HCT116 (cell line): ENCODE data around the gene MYH10. TPM values are rescaled to one million over a fixed set of nuclear protein-coding genes. Genes with fewer than 3 reads are reported as not detected.

Experiments
- ATAC-seq: fragments of 200-7000 bp; cut with Tn5 transposase; 2 replicates; pipeline ENCODE4 v1.9.1; 2020; ENCODE audit warnings: mild to moderate bottlenecking, moderate library complexity
- BruUV-seq: library from RNA; stranded (reverse); fragments of 400-500 nt; replicated peaks from 2 replicates; lab custom pipeline; 2021; lab: Mats Ljungman, UMichigan
- CTCF ChIA-PET: fragments of 300-600 bp; sonication (Branson Sonifier 250); formaldehyde crosslinking; loops from one replicate; lab custom pipeline; 2021; ENCODE audit warnings: antibody characterized with exemption; lab: Charles Lee
- POLR2A ChIA-PET: fragments of 300-600, 350-600 bp; sonication (Branson Sonifier 250); formaldehyde crosslinking; loops from one replicate; lab custom pipeline; 2021; ENCODE audit warnings: antibody characterized with exemption; lab: Charles Lee
- RAD21 ChIA-PET, 2 experiments: fragments of 300-600 bp; sonication (Branson Sonifier 250); formaldehyde crosslinking; loops; one replicate each; lab custom pipeline; 2023; ENCODE audit warnings: low total read pairs in 2 of 2; ENCODE audit not compliant: uncharacterized antibody in 2 of 2, unreplicated experiment in 2 of 2, low non-redundant PET in 1 of 2; lab: Charles Lee
- DNase-seq: peaks from one replicate; pipeline ENCODE4 v3.0.0-alpha.2; 2010; ENCODE audit warnings: low read depth, low spot score
- H2AFZ ChIP-seq: fragments of 200-600 bp; shearing (Covaris generic), sonication (generic); 2 replicates; pipeline ENCODE4 v1.6.1; 2017; ENCODE audit warnings: low read depth, mixed run types, mixed read lengths, antibody characterized with exemption, low read length; ENCODE audit not compliant: poor library complexity, severe bottlenecking
- H3K27ac ChIP-seq: 2 replicates; pipeline ENCODE4 v1.5.1; 2012; ENCODE audit warnings: low read depth, low read length
- H3K27me3 ChIP-seq: fragments of 200-600 bp; sonication (generic); 2 replicates; pipeline ENCODE4 v1.6.1; 2016; ENCODE audit warnings: mixed run types, low read length, mixed read lengths; ENCODE audit not compliant: insufficient read depth
- H3K36me3 ChIP-seq, 2 experiments: fragments of 200-500 bp in 1 of 2; fragments of 200-600 bp in 1 of 2; sonication (Bioruptor generic) in 1 of 2; sonication (generic) in 1 of 2; 2 replicates each; pipeline versions ENCODE4 v1.5.1 to v1.6.1; 2014 to 2016; ENCODE audit warnings: low read length in 2 of 2, inconsistent platforms in 1 of 2, mixed read lengths in 1 of 2, mixed run types in 1 of 2; ENCODE audit not compliant: insufficient read depth in 2 of 2, control insufficient read depth in 1 of 2
- H3K4me1 ChIP-seq, 2 experiments: fragments of 200-600 bp in 1 of 2; sonication (generic) in 1 of 2; 2 replicates each; pipeline versions ENCODE4 v1.5.1 to v1.6.1; 2012 to 2017; ENCODE audit warnings: low read length in 2 of 2, inconsistent platforms in 1 of 2, mild to moderate bottlenecking in 1 of 2, mixed read lengths in 1 of 2, mixed run types in 1 of 2, moderate library complexity in 1 of 2; ENCODE audit not compliant: insufficient read depth in 2 of 2, control insufficient read depth in 1 of 2
- H3K4me2 ChIP-seq: fragments of 200-600 bp; sonication (generic); 2 replicates; pipeline ENCODE4 v1.6.1; 2017; ENCODE audit warnings: mixed run types, low read length, mixed read lengths
- H3K4me3 ChIP-seq, 2 experiments: fragments of 200-600 bp in 1 of 2; sonication (generic) in 1 of 2; replicated peaks in 1 of 2; 2 replicates each; pipeline ENCODE4 v1.5.1; 2011 to 2016; ENCODE audit warnings: low read length in 2 of 2, control low read depth in 1 of 2, low read depth in 1 of 2, mild to moderate bottlenecking in 1 of 2, mixed read lengths in 1 of 2, mixed run types in 1 of 2
- H3K79me2 ChIP-seq: fragments of 200-600 bp; sonication (generic); 2 replicates; pipeline ENCODE4 v1.6.1; 2017; ENCODE audit warnings: mild to moderate bottlenecking, mixed run types, low read length, moderate library complexity, mixed read lengths; ENCODE audit not compliant: insufficient read depth
- H3K9ac ChIP-seq: fragments of 200-600 bp; sonication (generic); 2 replicates; pipeline ENCODE4 v1.6.1; 2016; ENCODE audit warnings: low read length, mixed read lengths
- H3K9me2 ChIP-seq: fragments of 200-600 bp; sonication (generic), shearing (Covaris generic); 2 replicates; pipeline ENCODE4 v1.6.1; 2017; ENCODE audit warnings: mixed run types, mild to moderate bottlenecking, moderate library complexity; ENCODE audit not compliant: insufficient read depth
- H3K9me3 ChIP-seq, 2 experiments: fragments of 200-500 bp in 1 of 2; fragments of 200-600 bp in 1 of 2; sonication (Bioruptor generic) in 1 of 2; sonication (generic) in 1 of 2; 2 replicates each; pipeline ENCODE4 v1.6.1; 2014 to 2017; ENCODE audit warnings: low read length in 2 of 2, mixed read lengths in 2 of 2, inconsistent platforms in 1 of 2, low read depth in 1 of 2, mild to moderate bottlenecking in 1 of 2, mixed run types in 1 of 2, moderate library complexity in 1 of 2; ENCODE audit not compliant: control insufficient read depth in 1 of 2, insufficient read depth in 1 of 2
- H4K20me1 ChIP-seq: fragments of 200-600 bp; sonication (generic), shearing (Covaris generic); 2 replicates; pipeline ENCODE4 v1.6.1; 2017; ENCODE audit warnings: mixed run types, mild to moderate bottlenecking, moderate library complexity; ENCODE audit not compliant: insufficient read depth
- CBX3 ChIP-seq: IDR thresholded peaks from 2 replicates; pipeline ENCODE4 v1.6.1; 2012; ENCODE audit warnings: low read depth
- EGR1 ChIP-seq: IDR thresholded peaks from 2 replicates; pipeline ENCODE4 v1.6.1; 2012; ENCODE audit warnings: low read depth
- EZH2 ChIP-seq: fragments of 200-600 bp; sonication (generic); IDR thresholded peaks from 2 replicates; pipeline ENCODE4 v1.6.1; 2017; ENCODE audit warnings: antibody characterized with exemption, mixed run types
- EZH2phosphoT487 ChIP-seq: fragments of 200-600 bp; IDR thresholded peaks from 2 replicates; pipeline ENCODE4 v1.6.1; 2018; ENCODE audit warnings: antibody characterized with exemption, borderline replicate concordance
- FOSL1 ChIP-seq: IDR thresholded peaks from 2 replicates; pipeline ENCODE4 v1.6.1; 2012; ENCODE audit warnings: low read depth
- JUND ChIP-seq: IDR thresholded peaks from 2 replicates; pipeline ENCODE4 v1.6.1; 2012
- POLR2A ChIP-seq: IDR thresholded peaks from 2 replicates; pipeline ENCODE4 v1.7.0; 2011; ENCODE audit warnings: borderline replicate concordance; ENCODE audit not compliant: insufficient read depth, insufficient read length; ENCODE audit errors: extremely low read depth
- POLR2AphosphoS5 ChIP-seq: IDR thresholded peaks from 2 replicates; pipeline ENCODE4 v1.6.1; 2011; ENCODE audit warnings: mild to moderate bottlenecking, low read depth, low read length, moderate library complexity
- RAD21 ChIP-seq: IDR thresholded peaks from 2 replicates; pipeline ENCODE4 v1.6.1; 2012; ENCODE audit warnings: low read depth, mild to moderate bottlenecking
- SIN3A ChIP-seq: IDR thresholded peaks from 2 replicates; pipeline ENCODE4 v1.6.1; 2012; ENCODE audit warnings: low read depth
- SP1 ChIP-seq: IDR thresholded peaks from 2 replicates; pipeline ENCODE4 v1.6.1; 2012; ENCODE audit warnings: low read depth
- SRF ChIP-seq: IDR thresholded peaks from 2 replicates; pipeline ENCODE4 v1.6.1; 2012; ENCODE audit warnings: low read depth
- TCF7L2 ChIP-seq: IDR thresholded peaks from 2 replicates; pipeline ENCODE4 v1.7.0; 2011; ENCODE audit warnings: borderline replicate concordance, inconsistent platforms; ENCODE audit not compliant: insufficient read depth, insufficient read length; ENCODE audit errors: extremely low read depth
- YY1 ChIP-seq: IDR thresholded peaks from 2 replicates; pipeline ENCODE4 v1.6.1; 2011; ENCODE audit warnings: low read length, low read depth, moderate library complexity, mild to moderate bottlenecking; ENCODE audit not compliant: insufficient replicate concordance; ENCODE audit errors: extremely low read depth
- ZFX ChIP-seq: fragments of 450-650 bp; IDR thresholded peaks from 2 replicates; pipeline ENCODE4 v1.6.1; 2017
- ZNF274 ChIP-seq: fragments of 200-500 bp; sonication (Bioruptor generic); IDR thresholded peaks from 2 replicates; pipeline ENCODE4 v1.6.1; 2014; ENCODE audit warnings: mild to moderate bottlenecking, low read depth, low read length, inconsistent platforms
- intact Hi-C: fragments of 100-400 bp; cut with micrococcal nuclease; formaldehyde crosslinking; loops from 2 replicates; pipeline ENCODE4 v1.10.0; 2022
- total RNA-seq: library from RNA; stranded (reverse); gene quantifications from one replicate; pipeline ENCODE4 v1.2.1, GENCODE V29; 2021; ENCODE audit not compliant: unreplicated experiment
- TF ChIP-seq, protein P1 (sequence below), 3 experiments: fragments of 200-600 bp in 1 of 3; sonication (generic) in 1 of 3; IDR thresholded peaks in 2 of 3; conservative IDR thresholded peaks in 1 of 3; 2 replicates each; pipeline ENCODE4 v1.5.1; 2012 to 2017; ENCODE audit warnings: low read depth in 2 of 3, low read length in 2 of 3, antibody characterized with exemption in 1 of 3, borderline replicate concordance in 1 of 3, control low read depth in 1 of 3, mild to moderate bottlenecking in 1 of 3, mixed read lengths in 1 of 3, mixed run types in 1 of 3, moderate library complexity in 1 of 3; ENCODE audit not compliant: insufficient read depth in 1 of 3
- TF ChIP-seq, protein P2 (sequence below): IDR thresholded peaks from 2 replicates; pipeline ENCODE4 v1.6.1; 2012

Gene MYH10
- total RNA-seq, 1 experiment from 2014 or later, result 39.2 TPM

GRCh38 chr17:8679126-8679525 lies 48.6 kb upstream of the MYH10 start:
- Histone ChIP-seq H3K4me2 (no peak overlapping the region), H2AFZ (no peak overlapping the region), H3K9me3 (no peaks in the 10 kb centered on the region), H3K9ac (no peak overlapping the region), H3K36me3 (no peaks in the 10 kb centered on the region), H3K9me2 (no peaks in the 10 kb centered on the region), H3K79me2 (no peaks in the 10 kb centered on the region), H3K27ac (no peak overlapping the region), H3K4me1 (no peaks in the 10 kb centered on the region)
- POLR2A ChIA-PET, result interaction anchor here (1.0 kb wide), 1 partner anchor 48 kb away, joined by 5 read pairs; the partner anchor contains the start of gene MYH10
- ATAC-seq (no peak), DNase-seq (no peak)
- CTCF ChIA-PET, result no interaction called here
- RAD21 ChIA-PET, result no interaction called here
- no TSS peak for BruUV-seq
- intact Hi-C loops, result no loop called here
- TF ChIP-seq SIN3A, result no peak
- no peak for TF ChIP-seq SP1
- no peak for TF ChIP-seq POLR2AphosphoS5
- no peak for TF ChIP-seq JUND
- TF ChIP-seq ZFX, result no peak
- TF ChIP-seq EZH2, result no peak
- TF ChIP-seq SRF, result no peak
- no peak for TF ChIP-seq FOSL1
- TF ChIP-seq, protein P1, sequence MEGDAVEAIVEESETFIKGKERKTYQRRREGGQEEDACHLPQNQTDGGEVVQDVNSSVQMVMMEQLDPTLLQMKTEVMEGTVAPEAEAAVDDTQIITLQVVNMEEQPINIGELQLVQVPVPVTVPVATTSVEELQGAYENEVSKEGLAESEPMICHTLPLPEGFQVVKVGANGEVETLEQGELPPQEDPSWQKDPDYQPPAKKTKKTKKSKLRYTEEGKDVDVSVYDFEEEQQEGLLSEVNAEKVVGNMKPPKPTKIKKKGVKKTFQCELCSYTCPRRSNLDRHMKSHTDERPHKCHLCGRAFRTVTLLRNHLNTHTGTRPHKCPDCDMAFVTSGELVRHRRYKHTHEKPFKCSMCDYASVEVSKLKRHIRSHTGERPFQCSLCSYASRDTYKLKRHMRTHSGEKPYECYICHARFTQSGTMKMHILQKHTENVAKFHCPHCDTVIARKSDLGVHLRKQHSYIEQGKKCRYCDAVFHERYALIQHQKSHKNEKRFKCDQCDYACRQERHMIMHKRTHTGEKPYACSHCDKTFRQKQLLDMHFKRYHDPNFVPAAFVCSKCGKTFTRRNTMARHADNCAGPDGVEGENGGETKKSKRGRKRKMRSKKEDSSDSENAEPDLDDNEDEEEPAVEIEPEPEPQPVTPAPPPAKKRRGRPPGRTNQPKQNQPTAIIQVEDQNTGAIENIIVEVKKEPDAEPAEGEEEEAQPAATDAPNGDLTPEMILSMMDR (IDR thresholded peaks at IDR 0.05 in 2 of 3, conservative IDR thresholded peaks at IDR 0.05 in 1 of 3; ENCODE audit: borderline replicate concordance in 1 of 3, insufficient read depth in 1 of 3, low read depth in 2 of 3, low read length in 2 of 3), result no peak
- TF ChIP-seq EZH2phosphoT487, result no peak
- TF ChIP-seq POLR2A, result no peak
- no peak for TF ChIP-seq ZNF274
- TF ChIP-seq RAD21, result no peak
- TF ChIP-seq TCF7L2, result no peak
- TF ChIP-seq CBX3, result no peak
- no peak for TF ChIP-seq EGR1
- TF ChIP-seq, protein P2, sequence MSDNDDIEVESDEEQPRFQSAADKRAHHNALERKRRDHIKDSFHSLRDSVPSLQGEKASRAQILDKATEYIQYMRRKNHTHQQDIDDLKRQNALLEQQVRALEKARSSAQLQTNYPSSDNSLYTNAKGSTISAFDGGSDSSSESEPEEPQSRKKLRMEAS, result no peak
- TF ChIP-seq YY1, result no peak
- TF ChIP-seq, all 23 proteins: peak for 0
- Histone ChIP-seq H4K20me1 (no peaks in the 10 kb centered on the region), H3K4me3 (no peak overlapping the region), H3K27me3 (no peaks in the 10 kb centered on the region)
